Thoracic aorta (tissue), 2 donors: ENCODE results near the gene HMGB2. TPM values are rescaled to one million over a fixed set of nuclear protein-coding genes. Genes with fewer than 3 reads are reported as not detected.
A peak's percentile ranks its signal among the peaks of the same experiment; 100 is the strongest.

Experiments used
- ATAC-seq: fragments of 150-250 bp; one replicate; pipeline ENCODE4 v1.8.0; 2017; ENCODE audit warnings: low read depth; ENCODE audit not compliant: insufficient number of reproducible peaks, low FRiP score
- DNase-seq: peaks from one replicate; pipeline ENCODE4 v3.0.0-alpha.2; 2020; ENCODE audit warnings: low spot score
- H3K27ac ChIP-seq, 2 donors: fragments of 200-600 bp; sonication (generic); 1 replicate in 1 of 2; 2 replicates in 1 of 2; pipeline ENCODE4 v1.5.1; 2016; ENCODE audit warnings: mild to moderate bottlenecking in 2 of 2, moderate library complexity in 2 of 2
- H3K27me3 ChIP-seq: fragments of 200-600 bp; sonication (generic); replicated peaks from 2 replicates; pipeline ENCODE4 v1.6.0; 2016; ENCODE audit warnings: mild to moderate bottlenecking; ENCODE audit not compliant: insufficient read depth
- H3K36me3 ChIP-seq: fragments of 200-600 bp; sonication (generic); one replicate; pipeline ENCODE4 v1.5.1; 2016
- H3K4me1 ChIP-seq, 2 donors: fragments of 200-600 bp; sonication (generic); 1 replicate in 1 of 2; 2 replicates in 1 of 2; pipeline versions ENCODE4 v1.5.1 to v1.6.0; 2016; ENCODE audit warnings: low read depth in 2 of 2, mild to moderate bottlenecking in 1 of 2; ENCODE audit not compliant: control insufficient read depth in 1 of 2
- H3K4me3 ChIP-seq: fragments of 200-600 bp; sonication (generic); 2 replicates; pipeline ENCODE4 v1.5.1; 2016; ENCODE audit warnings: mild to moderate bottlenecking
- H3K9me3 ChIP-seq: fragments of 200-600 bp; sonication (generic); 2 replicates; pipeline ENCODE4 v1.5.1; 2016
- total RNA-seq, 2 donors: library from RNA; depleted of rRNA; stranded (reverse); fragments of >200 nt; gene quantifications; one replicate each; pipeline versions ENCODE4 v1.1.0 to v1.2.3, GENCODE V29; 2016
- TF ChIP-seq, protein P1 (sequence below): fragments of 200-600 bp; sonication (generic); IDR thresholded peaks from one replicate; pipeline ENCODE4 v1.5.1; 2019; ENCODE audit warnings: antibody characterized with exemption

The HMGB2 gene
- total RNA-seq, 2 donors from 2014 or later, result 28.8 to 33.4 TPM

- Histone ChIP-seq H3K27me3 (no peaks in the 10 kb centered on the region), H3K4me3 (peak overlapping the region; percentile 93), H3K36me3 (no peaks in the 10 kb centered on the region), H3K27ac (peak overlapping the region; percentile 45 to 53), H3K4me1 (peaks cover 19 to 43% of the 10 kb centered on the region in 2 donors), H3K9me3 (no peaks in the 10 kb centered on the region)
- no peak for DNase-seq
- no peak for ATAC-seq
- TF ChIP-seq, protein P1, sequence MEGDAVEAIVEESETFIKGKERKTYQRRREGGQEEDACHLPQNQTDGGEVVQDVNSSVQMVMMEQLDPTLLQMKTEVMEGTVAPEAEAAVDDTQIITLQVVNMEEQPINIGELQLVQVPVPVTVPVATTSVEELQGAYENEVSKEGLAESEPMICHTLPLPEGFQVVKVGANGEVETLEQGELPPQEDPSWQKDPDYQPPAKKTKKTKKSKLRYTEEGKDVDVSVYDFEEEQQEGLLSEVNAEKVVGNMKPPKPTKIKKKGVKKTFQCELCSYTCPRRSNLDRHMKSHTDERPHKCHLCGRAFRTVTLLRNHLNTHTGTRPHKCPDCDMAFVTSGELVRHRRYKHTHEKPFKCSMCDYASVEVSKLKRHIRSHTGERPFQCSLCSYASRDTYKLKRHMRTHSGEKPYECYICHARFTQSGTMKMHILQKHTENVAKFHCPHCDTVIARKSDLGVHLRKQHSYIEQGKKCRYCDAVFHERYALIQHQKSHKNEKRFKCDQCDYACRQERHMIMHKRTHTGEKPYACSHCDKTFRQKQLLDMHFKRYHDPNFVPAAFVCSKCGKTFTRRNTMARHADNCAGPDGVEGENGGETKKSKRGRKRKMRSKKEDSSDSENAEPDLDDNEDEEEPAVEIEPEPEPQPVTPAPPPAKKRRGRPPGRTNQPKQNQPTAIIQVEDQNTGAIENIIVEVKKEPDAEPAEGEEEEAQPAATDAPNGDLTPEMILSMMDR, result no peak
Measured at GRCh38 chr4:173374588-173374987, 40.4 kb upstream of the HMGB2 start.

DNA sequence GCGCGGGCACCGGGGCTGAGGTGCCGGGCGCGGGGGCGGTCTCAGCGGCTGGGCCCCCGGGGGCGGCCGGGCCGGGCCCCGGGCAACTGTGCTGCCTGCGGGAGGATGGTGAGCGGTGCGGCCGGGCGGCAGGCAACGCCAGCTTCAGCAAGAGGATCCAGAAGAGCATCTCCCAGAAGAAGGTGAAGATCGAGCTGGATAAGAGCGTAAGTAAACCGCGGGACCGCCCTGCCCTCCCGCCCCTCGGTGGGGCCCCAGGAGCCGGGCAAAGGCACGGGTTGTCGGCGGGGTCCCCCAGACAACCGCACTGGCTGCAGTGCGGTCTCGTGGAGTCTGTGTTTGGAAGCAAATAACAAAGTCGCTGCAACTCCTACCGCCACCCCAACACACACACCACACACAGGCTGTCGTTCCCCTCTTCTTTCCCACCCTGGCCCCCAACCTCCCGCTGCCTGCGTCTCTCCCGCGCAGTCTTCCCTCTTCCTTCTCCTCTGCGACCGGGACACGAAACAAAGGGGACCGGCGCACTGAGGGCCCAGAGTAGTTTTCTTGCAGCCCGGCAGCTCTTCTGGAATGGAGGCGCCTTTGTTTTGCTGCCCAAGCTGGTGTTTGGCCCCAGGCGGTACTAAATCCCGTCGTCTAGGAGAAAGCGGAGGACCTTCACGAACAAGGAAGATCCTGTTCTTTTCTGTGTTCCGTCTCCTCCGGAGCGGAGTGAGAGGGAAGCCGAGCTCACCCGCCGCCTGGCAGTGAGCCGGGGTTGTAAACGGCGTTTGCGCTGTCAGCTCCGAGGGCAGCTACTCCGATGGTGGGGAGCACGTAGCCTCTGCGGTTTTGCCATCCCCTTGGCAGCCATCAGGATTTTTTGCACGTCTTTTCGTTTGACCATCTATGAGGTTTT is 37.4 kb upstream of the HMGB2 start:
- ATAC-seq (peak; percentile 2), DNase-seq (peak; percentile 26)
- no peaks in the 10 kb centered on the region for H3K27me3 ChIP-seq
- peak overlapping the region; percentile 93 for H3K4me3 ChIP-seq
- H3K9me3 ChIP-seq, result no peaks in the 10 kb centered on the region
- H3K27ac ChIP-seq, result peak overlapping the region; percentile 85 to 95
- TF ChIP-seq, protein P1, result no peak
- no peaks in the 10 kb centered on the region for H3K36me3 ChIP-seq
- H3K4me1 ChIP-seq, result peaks cover 24 to 52% of the 10 kb centered on the region in 2 donors

- Histone ChIP-seq H3K4me3 (peak within 1 kb of the TSS; percentile 93), H3K27me3 (no peaks in the 10 kb centered on the region), H3K36me3 (no peaks in the 10 kb centered on the region), H3K27ac (peak within 1 kb of the TSS; percentile 95 to 96), H3K9me3 (no peaks in the 10 kb centered on the region), H3K4me1 (peaks cover 24 to 47% of the 10 kb centered on the region in 2 donors)
- ATAC-seq, result peak; percentile 85
- peak; percentile 98 for DNase-seq
- TF ChIP-seq, protein P1, result no peak
Measured at GRCh38 chr4:173370477-173371291, 36.5 kb upstream of the HMGB2 start, which contains the start of gene SAP30. SAP30 (plus strand) TSS chr4:173370954; CDS start chr4:173371183, 229 bp downstream.

- peak overlapping the region; percentile 93 for H3K4me3 ChIP-seq
- ATAC-seq (peak; percentile 29), DNase-seq (peak; percentile 60)
- H3K27ac ChIP-seq, result peak overlapping the region; percentile 95 to 96
- no peaks in the 10 kb centered on the region for H3K9me3 ChIP-seq
- H3K4me1 ChIP-seq, result peaks cover 19 to 41% of the 10 kb centered on the region in 2 donors
- no peaks in the 10 kb centered on the region for H3K27me3 ChIP-seq
- H3K36me3 ChIP-seq, result no peaks in the 10 kb centered on the region
- TF ChIP-seq, protein P1, result no peak
Measured at GRCh38 chr4:173370130-173370476, 35.9 kb upstream of the HMGB2 start.

DNA sequence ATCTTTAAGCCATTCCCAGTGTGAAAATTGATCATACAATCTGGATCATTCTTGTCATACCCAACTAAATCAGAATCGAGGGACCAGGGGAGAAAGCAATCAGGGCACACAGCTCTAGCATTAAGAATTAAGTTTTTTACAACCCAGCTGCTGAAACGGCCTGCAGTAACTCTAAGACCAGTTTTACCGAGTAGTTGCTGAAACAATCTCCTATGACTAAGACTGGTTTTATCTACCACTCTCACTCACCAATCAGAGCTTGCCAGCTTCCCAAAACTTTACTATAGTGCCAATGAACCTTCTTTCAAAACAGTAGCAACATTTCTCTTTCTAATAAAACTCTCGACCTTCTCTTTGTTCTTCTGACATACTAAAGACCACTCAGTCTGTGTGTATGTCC is 33.8 kb upstream of the HMGB2 start:
- Histone ChIP-seq H3K4me3 (peak overlapping the region; percentile 93), H3K27me3 (no peaks in the 10 kb centered on the region), H3K4me1 (peaks cover 9 to 26% of the 10 kb centered on the region in 2 donors), H3K27ac (peak overlapping the region; percentile 1 to 20), H3K9me3 (no peaks in the 10 kb centered on the region), H3K36me3 (no peaks in the 10 kb centered on the region)
- DNase-seq (no peak), ATAC-seq (no peak)
- TF ChIP-seq, protein P1, result no peak
